Activated CD8-positive, alpha-beta memory T cell treated with anti-CD3 and anti-CD28 coated beads for 48 hours (primary cell): ENCODE data around the gene DMD.
"Not testable (repeated sequence)": the region's sequence is repeated elsewhere in the genome, so short reads cannot be mapped to it uniquely, and the experiment has no call there.

Experiments
- DNase-seq, 3 experiments: peaks; one replicate each; pipeline ENCODE4 v3.0.0-alpha.2; 2020; ENCODE audit warnings: low read depth in 2 of 3, low spot score in 2 of 3

Gene DMD

GRCh38 chrX:32644476-32645245 is 566.7 kb downstream of the DMD start:
- no peak for DNase-seq

GRCh38 chrX:32642283-32642682 is 569.1 kb downstream of the DMD start:
- no peak for DNase-seq

GRCh38 chrX:32618154-32618553 is 593.2 kb downstream of the DMD start:
- DNase-seq: no peak

- DNase-seq: no peak
Observed at GRCh38 chrX:32614707-32615106, 596.6 kb downstream of the DMD start.

- no peak for DNase-seq
Observed at GRCh38 chrX:32599156-32599555, 612.2 kb downstream of the DMD start.

- DNase-seq: no peak
Observed at GRCh38 chrX:32598707-32599106, 612.6 kb downstream of the DMD start.

GRCh38 chrX:32597777-32598176 is 613.6 kb downstream of the DMD start:
- no peak for DNase-seq

GRCh38 chrX:32592786-32593185 is 618.6 kb downstream of the DMD start:
- no peak for DNase-seq

- no peak for DNase-seq
Observed at GRCh38 chrX:32591589-32591988, 619.8 kb downstream of the DMD start.

GRCh38 chrX:32582729-32583128 is 628.6 kb downstream of the DMD start:
- DNase-seq: no peak

GRCh38 chrX:32576885-32577284 is 634.5 kb downstream of the DMD start:
- DNase-seq: no peak

GRCh38 chrX:32572644-32573043 is 638.7 kb downstream of the DMD start:
- DNase-seq: no peak

- DNase-seq: no peak
Observed at GRCh38 chrX:32571579-32571978, 639.8 kb downstream of the DMD start.

GRCh38 chrX:32562261-32562660 is 649.1 kb downstream of the DMD start:
- DNase-seq: no peak

- no peak for DNase-seq
Observed at GRCh38 chrX:32545101-32545500, 666.2 kb downstream of the DMD start.

- no peak for DNase-seq
Observed at GRCh38 chrX:32538554-32538953, 672.8 kb downstream of the DMD start.

GRCh38 chrX:32533848-32534247 is 677.5 kb downstream of the DMD start:
- DNase-seq: no peak

- no peak for DNase-seq
Observed at GRCh38 chrX:32532262-32532661, 679.1 kb downstream of the DMD start.

- DNase-seq: no peak
Observed at GRCh38 chrX:32530802-32531403, 680.4 kb downstream of the DMD start.

- DNase-seq: not testable (repeated sequence)
Observed at GRCh38 chrX:32528451-32528850, 682.9 kb downstream of the DMD start.

GRCh38 chrX:32525234-32525633 is 686.1 kb downstream of the DMD start:
- no peak for DNase-seq

GRCh38 chrX:32524385-32524784 is 687.0 kb downstream of the DMD start:
- no peak for DNase-seq

- DNase-seq: no peak
Observed at GRCh38 chrX:32520789-32521188, 690.6 kb downstream of the DMD start.
